Chondrocyte (in vitro differentiated cells): ENCODE data around the gene ATRIP. TPM values are rescaled to one million over a fixed set of nuclear protein-coding genes. Genes with fewer than 3 reads are reported as not detected.
"Not testable (repeated sequence)": the region's sequence is repeated elsewhere in the genome, so short reads cannot be mapped to it uniquely, and the experiment has no call there.

Experiments used
- DNase-seq: peaks from one replicate; pipeline ENCODE4 v3.0.0; 2021; ENCODE audit warnings: mixed read lengths, low spot score
- H3K27ac Mint-ChIP-seq: one replicate; pipeline ENCODE4 v1.8.0; 2021; ENCODE audit warnings: mild to moderate bottlenecking, moderate library complexity, mixed read lengths; ENCODE audit not compliant: unreplicated experiment
- H3K27me3 Mint-ChIP-seq: 2 replicates; pipeline ENCODE4 v1.8.0; 2021; ENCODE audit warnings: low read depth, mixed read lengths
- H3K36me3 Mint-ChIP-seq: 2 replicates; pipeline ENCODE4 v1.8.0; 2021; ENCODE audit warnings: low read depth, mixed read lengths
- H3K4me1 Mint-ChIP-seq: 2 replicates; pipeline ENCODE4 v1.8.0; 2021; ENCODE audit warnings: low read depth, mild to moderate bottlenecking, mixed read lengths
- H3K4me3 Mint-ChIP-seq: one replicate; pipeline ENCODE4 v1.8.0; 2021; ENCODE audit warnings: mild to moderate bottlenecking, moderate library complexity, mixed read lengths; ENCODE audit not compliant: unreplicated experiment
- H3K9me3 Mint-ChIP-seq: 2 replicates; pipeline ENCODE4 v1.8.0; 2021; ENCODE audit warnings: low read depth, mixed read lengths
- total RNA-seq: library from RNA; stranded (reverse); gene quantifications from 3 replicates; pipeline ENCODE4 v1.2.1, GENCODE V29; 2021
- TF ChIP-seq, protein P1 (sequence below): fragments of 200-600 bp; sonication (generic); IDR thresholded peaks from 2 replicates; pipeline ENCODE4 v1.5.0; 2021; ENCODE audit warnings: antibody characterized with exemption, mild to moderate bottlenecking, moderate library complexity

ATRIP gene
- total RNA-seq, 1 donor from 2014 or later, result 8.7 TPM

DNA sequence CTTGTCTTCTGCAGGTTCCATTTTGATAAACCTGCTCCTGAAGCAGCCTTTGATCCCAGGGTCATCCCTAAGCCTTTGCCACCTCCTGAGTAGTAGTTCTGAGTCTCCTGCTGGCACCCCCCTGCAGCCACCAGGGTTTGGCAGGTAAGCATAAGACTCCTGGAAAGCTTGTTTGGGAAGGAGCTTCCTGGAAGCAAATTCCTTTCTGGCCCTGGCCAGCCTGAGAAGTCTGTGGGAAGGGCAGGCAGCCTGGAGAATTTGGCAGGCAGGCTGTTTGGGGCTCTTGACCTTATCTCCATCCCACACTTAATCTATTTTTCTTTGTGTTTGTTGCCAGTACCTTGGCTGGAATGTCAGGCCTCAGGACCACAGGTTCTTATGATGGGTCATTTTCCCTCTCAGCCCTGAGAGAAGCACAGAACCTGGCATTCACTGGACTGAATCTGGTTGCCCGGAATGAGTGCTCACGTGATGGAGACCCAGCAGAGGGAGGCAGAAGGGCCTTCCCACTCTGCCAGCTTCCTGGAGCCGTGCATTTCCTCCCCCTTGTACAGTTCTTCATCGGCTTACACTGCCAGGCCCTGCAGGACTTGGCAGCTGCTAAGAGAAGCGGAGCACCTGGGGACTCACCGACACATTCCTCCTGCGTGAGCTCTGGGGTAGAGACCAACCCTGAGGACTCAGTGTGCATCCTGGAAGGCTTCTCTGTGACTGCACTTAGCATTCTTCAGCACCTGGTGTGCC, 13.4 kb downstream of the ATRIP start:
- Mint-ChIP-seq H3K4me3 (no peak overlapping the region), H3K4me1 (peaks cover 2% of the 10 kb centered on the region), H3K36me3 (peaks cover 21% of the 10 kb centered on the region), H3K9me3 (no peaks in the 10 kb centered on the region), H3K27ac (no peak overlapping the region), H3K27me3 (no peaks in the 10 kb centered on the region)
- DNase-seq, result no peak
- TF ChIP-seq, protein P1, sequence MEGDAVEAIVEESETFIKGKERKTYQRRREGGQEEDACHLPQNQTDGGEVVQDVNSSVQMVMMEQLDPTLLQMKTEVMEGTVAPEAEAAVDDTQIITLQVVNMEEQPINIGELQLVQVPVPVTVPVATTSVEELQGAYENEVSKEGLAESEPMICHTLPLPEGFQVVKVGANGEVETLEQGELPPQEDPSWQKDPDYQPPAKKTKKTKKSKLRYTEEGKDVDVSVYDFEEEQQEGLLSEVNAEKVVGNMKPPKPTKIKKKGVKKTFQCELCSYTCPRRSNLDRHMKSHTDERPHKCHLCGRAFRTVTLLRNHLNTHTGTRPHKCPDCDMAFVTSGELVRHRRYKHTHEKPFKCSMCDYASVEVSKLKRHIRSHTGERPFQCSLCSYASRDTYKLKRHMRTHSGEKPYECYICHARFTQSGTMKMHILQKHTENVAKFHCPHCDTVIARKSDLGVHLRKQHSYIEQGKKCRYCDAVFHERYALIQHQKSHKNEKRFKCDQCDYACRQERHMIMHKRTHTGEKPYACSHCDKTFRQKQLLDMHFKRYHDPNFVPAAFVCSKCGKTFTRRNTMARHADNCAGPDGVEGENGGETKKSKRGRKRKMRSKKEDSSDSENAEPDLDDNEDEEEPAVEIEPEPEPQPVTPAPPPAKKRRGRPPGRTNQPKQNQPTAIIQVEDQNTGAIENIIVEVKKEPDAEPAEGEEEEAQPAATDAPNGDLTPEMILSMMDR, result no peak

DNA sequence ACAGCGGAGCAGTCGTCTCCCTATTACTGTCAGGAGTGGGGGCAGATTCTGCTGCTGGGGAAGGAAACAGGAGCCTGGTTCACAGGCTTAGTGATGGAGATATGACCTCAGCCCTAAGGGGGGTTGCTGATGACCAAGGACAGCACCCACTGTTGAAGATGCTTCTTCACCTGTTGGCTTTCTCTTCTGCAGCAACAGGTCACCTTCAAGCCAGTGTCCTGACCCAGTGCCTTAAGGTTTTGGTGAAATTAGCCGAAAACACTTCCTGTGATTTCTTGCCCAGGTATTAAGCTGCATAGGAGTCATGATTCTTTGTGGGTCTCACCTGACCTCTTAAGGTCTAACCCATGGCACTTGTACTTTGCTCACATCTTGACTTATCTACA, 14.0 kb downstream of the ATRIP start:
- TF ChIP-seq, protein P1, result no peak
- Mint-ChIP-seq H3K36me3 (peaks cover 19% of the 10 kb centered on the region), H3K4me1 (peaks cover 7% of the 10 kb centered on the region), H3K27me3 (no peaks in the 10 kb centered on the region), H3K4me3 (no peak overlapping the region), H3K27ac (no peak overlapping the region), H3K9me3 (no peaks in the 10 kb centered on the region)
- no peak for DNase-seq

DNA sequence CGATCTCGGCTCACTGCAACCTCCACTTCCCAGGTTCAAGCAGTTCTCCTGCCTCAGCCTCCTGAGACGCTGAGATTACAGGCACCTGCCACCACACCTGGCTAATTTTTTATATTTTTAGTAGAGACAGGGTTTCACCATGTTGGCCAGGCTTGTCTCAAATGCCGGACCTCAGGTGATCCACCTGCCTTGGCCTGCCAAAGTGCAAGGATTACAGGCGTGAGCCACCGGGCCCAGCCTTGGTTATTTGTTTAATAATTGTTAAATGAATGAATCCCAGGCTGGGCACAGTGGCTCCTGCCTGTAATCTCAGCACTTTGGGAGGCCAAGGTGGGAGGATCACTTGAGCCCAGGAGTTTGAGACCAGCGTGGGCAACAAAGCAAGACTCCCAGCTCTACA, 15.2 kb downstream of the ATRIP start:
- H3K36me3 Mint-ChIP-seq, result peaks cover 17% of the 10 kb centered on the region
- not testable (repeated sequence) for DNase-seq, H3K9me3 Mint-ChIP-seq, H3K27ac Mint-ChIP-seq, H3K27me3 Mint-ChIP-seq, H3K4me3 Mint-ChIP-seq
- peaks cover 20% of the 10 kb centered on the region for H3K4me1 Mint-ChIP-seq

DNA sequence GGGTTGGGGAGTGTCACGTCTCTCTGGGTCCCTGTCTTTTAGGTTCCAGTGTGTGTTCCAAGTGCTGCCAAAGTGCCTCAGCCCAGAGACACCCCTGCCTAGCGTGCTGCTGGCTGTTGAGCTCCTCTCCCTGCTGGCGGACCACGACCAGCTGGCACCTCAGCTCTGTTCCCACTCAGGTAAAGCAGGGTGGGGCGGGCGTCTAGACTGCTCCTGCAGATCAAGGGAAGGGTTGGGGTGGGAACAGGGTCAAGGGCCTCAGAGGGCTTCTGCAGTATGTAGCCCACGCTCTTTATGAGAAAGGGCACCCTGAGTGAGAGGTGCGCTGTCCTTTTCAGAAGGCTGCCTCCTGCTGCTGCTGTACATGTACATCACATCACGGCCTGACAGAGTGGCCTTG, 17.2 kb downstream of the ATRIP start:
- no peak for DNase-seq
- H3K4me1 Mint-ChIP-seq, result peaks cover 35% of the 10 kb centered on the region
- peaks cover 20% of the 10 kb centered on the region for H3K36me3 Mint-ChIP-seq
- H3K9me3 Mint-ChIP-seq, result no peaks in the 10 kb centered on the region
- no peaks in the 10 kb centered on the region for H3K27me3 Mint-ChIP-seq
- TF ChIP-seq, protein P1, result no peak
- no peak overlapping the region for H3K4me3 Mint-ChIP-seq
- no peak overlapping the region for H3K27ac Mint-ChIP-seq

DNA sequence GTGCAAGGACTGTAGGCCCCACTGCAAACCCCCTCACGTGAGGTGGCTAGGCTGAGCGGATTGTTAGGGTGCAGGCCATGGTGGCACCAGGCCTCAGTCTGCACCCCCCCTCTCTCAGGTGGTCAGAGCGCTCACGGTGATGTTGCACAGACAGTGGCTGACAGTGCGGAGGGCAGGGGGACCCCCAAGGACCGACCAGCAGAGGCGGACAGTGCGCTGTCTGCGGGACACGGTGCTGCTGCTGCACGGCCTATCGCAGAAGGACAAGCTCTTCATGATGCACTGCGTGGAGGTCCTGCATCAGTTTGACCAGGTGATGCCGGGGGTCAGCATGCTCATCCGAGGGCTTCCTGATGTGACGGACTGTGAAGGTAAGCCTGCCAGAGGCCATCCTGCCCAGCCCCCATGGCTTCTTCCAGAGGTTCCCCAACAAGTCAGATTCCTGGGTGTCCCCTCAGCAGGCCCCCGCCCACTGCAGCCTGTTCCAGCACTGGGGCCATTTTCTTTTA, 18.2 kb downstream of the ATRIP start:
- TF ChIP-seq, protein P1, result no peak
- Mint-ChIP-seq H3K27ac (peak overlapping the region; percentile 100), H3K4me3 (no peak overlapping the region), H3K4me1 (peaks cover 45% of the 10 kb centered on the region), H3K9me3 (no peaks in the 10 kb centered on the region), H3K27me3 (no peaks in the 10 kb centered on the region), H3K36me3 (peaks cover 27% of the 10 kb centered on the region)
- no peak for DNase-seq

DNA sequence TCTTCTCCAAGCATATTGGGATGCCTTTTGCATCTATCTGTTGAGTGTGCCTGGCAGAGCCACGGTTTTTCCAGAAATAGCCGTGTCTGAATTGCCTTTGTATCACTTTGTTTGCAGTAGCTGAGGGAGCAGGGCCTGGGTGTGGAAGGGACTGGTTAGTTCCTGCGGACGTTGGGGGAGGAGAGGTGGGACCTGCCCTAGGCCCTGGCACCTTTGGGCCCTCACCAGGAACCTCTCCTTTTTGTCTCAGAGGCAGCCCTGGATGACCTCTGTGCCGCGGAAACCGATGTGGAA, 18.6 kb downstream of the ATRIP start:
- TF ChIP-seq, protein P1, result no peak
- no peak for DNase-seq
- peak overlapping the region; percentile 77 for H3K4me3 Mint-ChIP-seq
- H3K9me3 Mint-ChIP-seq, result no peaks in the 10 kb centered on the region
- peaks cover 49% of the 10 kb centered on the region for H3K4me1 Mint-ChIP-seq
- peaks cover 27% of the 10 kb centered on the region for H3K36me3 Mint-ChIP-seq
- no peaks in the 10 kb centered on the region for H3K27me3 Mint-ChIP-seq
- peak overlapping the region; percentile 100 for H3K27ac Mint-ChIP-seq
